OCI-LY1 (cell line): Measurements from ENCODE around the gene FBXO5.

Experiments used
- H2AFZ ChIP-seq: fragments of 200-600 bp; sonication (generic), shearing (Covaris generic); 2 replicates; pipeline ENCODE4 v1.6.0; 2014; ENCODE audit warnings: antibody characterized with exemption, mild to moderate bottlenecking, low read length
- H3F3A ChIP-seq: fragments of 200-600 bp; sonication (generic), shearing (Covaris generic); 2 replicates; pipeline ENCODE4 v1.6.0; 2014; ENCODE audit warnings: mild to moderate bottlenecking, antibody characterized with exemption, low read length, moderate library complexity; ENCODE audit not compliant: insufficient read depth
- H3K27ac ChIP-seq: fragments of 200-600 bp; sonication (generic); 2 replicates; pipeline ENCODE4 v1.5.1; 2014; ENCODE audit warnings: low read length, mixed run types, mild to moderate bottlenecking, low read depth; ENCODE audit not compliant: poor library complexity, severe bottlenecking
- H3K27me3 ChIP-seq: fragments of 200-600 bp; sonication (generic); 2 replicates; pipeline ENCODE4 v1.6.0; 2014; ENCODE audit warnings: antibody characterized with exemption, mild to moderate bottlenecking, low read length, moderate library complexity; ENCODE audit not compliant: insufficient read depth
- H3K36me3 ChIP-seq: fragments of 200-600 bp; sonication (generic); 2 replicates; pipeline ENCODE4 v1.6.1; 2014; ENCODE audit warnings: mild to moderate bottlenecking, antibody characterized with exemption, low read length, moderate library complexity, mixed read lengths; ENCODE audit not compliant: insufficient read depth
- H3K4me1 ChIP-seq: fragments of 200-600 bp; sonication (generic); 2 replicates; pipeline ENCODE4 v1.5.1; 2014; ENCODE audit warnings: mild to moderate bottlenecking, low read length, moderate library complexity; ENCODE audit not compliant: insufficient read depth, severe bottlenecking
- H3K4me2 ChIP-seq: fragments of 200-600 bp; sonication (generic), shearing (Covaris generic); 2 replicates; pipeline ENCODE4 v1.6.1; 2014; ENCODE audit warnings: low read length
- H3K4me3 ChIP-seq: fragments of 200-600 bp; sonication (generic); 2 replicates; pipeline ENCODE4 v1.5.1; 2014; ENCODE audit warnings: low read length, low read depth, mild to moderate bottlenecking, mixed read lengths; ENCODE audit not compliant: poor library complexity, severe bottlenecking
- H3K79me2 ChIP-seq: fragments of 200-600 bp; shearing (Covaris generic); 2 replicates; pipeline ENCODE4 v1.6.1; 2016; ENCODE audit warnings: mixed run types, low read length, mixed read lengths; ENCODE audit not compliant: insufficient read depth
- H3K9ac ChIP-seq: fragments of 200-600 bp; sonication (generic), shearing (Covaris generic); 2 replicates; pipeline ENCODE4 v1.6.1; 2014; ENCODE audit warnings: mild to moderate bottlenecking, low read length, mixed read lengths
- H3K9me2 ChIP-seq: fragments of 200-600 bp; sonication (generic), shearing (Covaris generic); 2 replicates; pipeline ENCODE4 v1.6.1; 2014; ENCODE audit warnings: low read depth, mild to moderate bottlenecking, low read length, mixed read lengths
- H3K9me3 ChIP-seq: fragments of 200-600 bp; shearing (Covaris generic); 2 replicates; pipeline ENCODE4 v1.6.1; 2014; ENCODE audit warnings: low read length, mixed read lengths
- H4K20me1 ChIP-seq: fragments of 200-600 bp; sonication (generic), shearing (Covaris generic); 2 replicates; pipeline ENCODE4 v1.6.0; 2016; ENCODE audit warnings: mild to moderate bottlenecking, low read length; ENCODE audit not compliant: insufficient read depth
- CTCF ChIP-seq: fragments of 200-600 bp; sonication (generic), shearing (Covaris generic); IDR thresholded peaks from 2 replicates; pipeline ENCODE4 v1.5.1; 2017; ENCODE audit warnings: mild to moderate bottlenecking, antibody characterized with exemption, low read length, moderate library complexity, mixed read lengths
- EZH2 ChIP-seq: fragments of 200-600 bp; sonication (generic), shearing (Covaris generic); IDR thresholded peaks from 2 replicates; pipeline ENCODE4 v1.8.0; 2017; ENCODE audit warnings: borderline replicate concordance, mixed run types, mild to moderate bottlenecking, antibody characterized with exemption, low read length, moderate library complexity, mixed read lengths

FBXO5 gene

GRCh38 chr6:153024709-153025017, 41.8 kb upstream of the FBXO5 start:
- Histone ChIP-seq H3K9me2 (no peaks in the 10 kb centered on the region), H3K27me3 (no peaks in the 10 kb centered on the region), H3K79me2 (no peaks in the 10 kb centered on the region), H3K9ac (no peak overlapping the region), H3K4me3 (no peak overlapping the region), H4K20me1 (no peaks in the 10 kb centered on the region), H3F3A (no peaks in the 10 kb centered on the region), H3K36me3 (no peaks in the 10 kb centered on the region), H3K9me3 (no peaks in the 10 kb centered on the region), H3K4me2 (no peak overlapping the region), H2AFZ (no peak overlapping the region), H3K27ac (no peak overlapping the region), H3K4me1 (no peaks in the 10 kb centered on the region)
- TF ChIP-seq EZH2 (no peak), CTCF (no peak)

- no peaks in the 10 kb centered on the region for H4K20me1 ChIP-seq
- no peaks in the 10 kb centered on the region for H3K9me3 ChIP-seq
- H3K4me1 ChIP-seq: no peaks in the 10 kb centered on the region
- no peaks in the 10 kb centered on the region for H3K9me2 ChIP-seq
- H3K27ac ChIP-seq: no peak overlapping the region
- no peaks in the 10 kb centered on the region for H3K36me3 ChIP-seq
- H3K79me2 ChIP-seq: no peaks in the 10 kb centered on the region
- H3K4me2 ChIP-seq: no peak overlapping the region
- no peaks in the 10 kb centered on the region for H3F3A ChIP-seq
- no peak overlapping the region for H2AFZ ChIP-seq
- TF ChIP-seq CTCF: peak; percentile 78
- TF ChIP-seq EZH2: no peak
- H3K4me3 ChIP-seq: no peak overlapping the region
- H3K9ac ChIP-seq: no peak overlapping the region
- H3K27me3 ChIP-seq: no peaks in the 10 kb centered on the region
Observed at GRCh38 chr6:153023977-153024708, 41.3 kb upstream of the FBXO5 start.

- H3K9me2 ChIP-seq: no peaks in the 10 kb centered on the region
- H3K4me3 ChIP-seq: no peak overlapping the region
- H3K9me3 ChIP-seq: no peaks in the 10 kb centered on the region
- no peak overlapping the region for H2AFZ ChIP-seq
- no peak overlapping the region for H3K4me2 ChIP-seq
- TF ChIP-seq CTCF: no peak
- no peak for TF ChIP-seq EZH2
- H3K27ac ChIP-seq: no peak overlapping the region
- H3F3A ChIP-seq: no peaks in the 10 kb centered on the region
- no peaks in the 10 kb centered on the region for H3K4me1 ChIP-seq
- H4K20me1 ChIP-seq: no peaks in the 10 kb centered on the region
- no peaks in the 10 kb centered on the region for H3K79me2 ChIP-seq
- no peaks in the 10 kb centered on the region for H3K27me3 ChIP-seq
- H3K36me3 ChIP-seq: no peaks in the 10 kb centered on the region
- no peak overlapping the region for H3K9ac ChIP-seq
Observed at GRCh38 chr6:153018355-153018754, 35.5 kb upstream of the FBXO5 start.
